Measurements from ENCODE around the gene WHRN.

WHRN gene

DNA sequence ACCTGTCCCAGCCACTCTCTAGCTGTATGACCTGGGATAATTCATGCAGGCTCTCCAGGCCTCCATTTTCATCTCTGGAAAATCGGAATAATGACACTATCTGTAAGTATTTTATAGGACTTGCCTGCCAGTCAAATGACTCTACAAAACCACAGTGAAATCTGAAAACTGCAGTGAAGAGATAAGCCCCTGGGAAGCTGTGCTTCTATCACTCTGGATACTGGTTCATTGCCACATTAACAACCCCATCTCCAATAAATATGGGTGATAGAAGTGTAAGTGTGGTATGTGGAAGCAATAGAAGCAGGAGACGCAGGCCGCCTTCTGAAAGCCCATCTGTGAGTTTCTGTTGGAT lies 31.8 kb downstream of the WHRN start:
- TF ChIP-seq, protein P1, sequence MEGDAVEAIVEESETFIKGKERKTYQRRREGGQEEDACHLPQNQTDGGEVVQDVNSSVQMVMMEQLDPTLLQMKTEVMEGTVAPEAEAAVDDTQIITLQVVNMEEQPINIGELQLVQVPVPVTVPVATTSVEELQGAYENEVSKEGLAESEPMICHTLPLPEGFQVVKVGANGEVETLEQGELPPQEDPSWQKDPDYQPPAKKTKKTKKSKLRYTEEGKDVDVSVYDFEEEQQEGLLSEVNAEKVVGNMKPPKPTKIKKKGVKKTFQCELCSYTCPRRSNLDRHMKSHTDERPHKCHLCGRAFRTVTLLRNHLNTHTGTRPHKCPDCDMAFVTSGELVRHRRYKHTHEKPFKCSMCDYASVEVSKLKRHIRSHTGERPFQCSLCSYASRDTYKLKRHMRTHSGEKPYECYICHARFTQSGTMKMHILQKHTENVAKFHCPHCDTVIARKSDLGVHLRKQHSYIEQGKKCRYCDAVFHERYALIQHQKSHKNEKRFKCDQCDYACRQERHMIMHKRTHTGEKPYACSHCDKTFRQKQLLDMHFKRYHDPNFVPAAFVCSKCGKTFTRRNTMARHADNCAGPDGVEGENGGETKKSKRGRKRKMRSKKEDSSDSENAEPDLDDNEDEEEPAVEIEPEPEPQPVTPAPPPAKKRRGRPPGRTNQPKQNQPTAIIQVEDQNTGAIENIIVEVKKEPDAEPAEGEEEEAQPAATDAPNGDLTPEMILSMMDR (IDR thresholded peaks at IDR 0.05; ENCODE audit: control extremely low read depth, extremely low read depth, low read depth, missing control alignments): no peak
- POLR2A ChIA-PET: no interaction called here
- CTCF ChIA-PET: interaction anchor here (0.8 to 3.5 kb wide), 5 partner anchors 11 to 180 kb away, joined by 3 to 12 read pairs (median 4); no protein-coding TSS in a partner anchor
- DNase-seq (ENCODE audit: extremely low spot score): no peak

DNA sequence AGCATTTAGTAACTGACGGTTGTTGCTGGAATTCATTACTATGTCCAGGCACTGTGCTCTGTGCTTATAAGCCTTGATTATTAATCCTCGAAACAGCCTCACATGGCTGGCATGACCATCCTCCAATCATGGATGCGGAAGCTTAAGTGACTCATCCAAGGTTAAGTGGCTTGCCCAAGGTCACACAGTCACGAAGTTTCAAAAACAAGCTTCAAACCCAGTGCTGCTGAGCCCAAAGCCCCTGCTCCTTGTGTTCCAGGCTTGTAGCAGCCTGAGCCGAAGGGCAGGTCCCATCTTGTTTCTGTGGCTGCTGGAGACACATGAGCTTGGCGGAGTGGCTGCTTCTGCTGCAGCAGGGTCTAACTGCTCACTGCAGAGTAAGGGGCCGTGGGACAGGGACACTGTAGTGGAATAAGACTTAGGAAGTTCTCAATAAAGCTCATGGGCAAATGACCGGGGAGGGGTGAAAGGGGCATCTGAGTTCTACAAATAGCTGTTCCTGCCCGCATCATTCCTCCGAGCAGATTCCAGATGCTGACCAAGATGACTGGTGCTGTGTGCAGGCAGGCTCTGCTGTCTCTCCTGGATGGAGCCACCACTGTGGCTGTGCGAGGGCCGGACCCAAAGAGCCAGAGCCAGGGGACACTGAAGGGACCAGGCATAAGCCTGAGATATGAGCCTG lies 32.4 kb downstream of the WHRN start:
- TF ChIP-seq, protein P1 (IDR thresholded peaks at IDR 0.05; ENCODE audit: control extremely low read depth, extremely low read depth, low read depth, missing control alignments): no peak
- ChIA-PET CTCF (interaction anchor here (0.8 to 3.5 kb wide), 5 partner anchors 10 to 180 kb away, joined by 3 to 12 read pairs (median 4); no protein-coding TSS in a partner anchor), POLR2A (no interaction called here)
- no peak for DNase-seq (ENCODE audit: extremely low spot score)

DNA sequence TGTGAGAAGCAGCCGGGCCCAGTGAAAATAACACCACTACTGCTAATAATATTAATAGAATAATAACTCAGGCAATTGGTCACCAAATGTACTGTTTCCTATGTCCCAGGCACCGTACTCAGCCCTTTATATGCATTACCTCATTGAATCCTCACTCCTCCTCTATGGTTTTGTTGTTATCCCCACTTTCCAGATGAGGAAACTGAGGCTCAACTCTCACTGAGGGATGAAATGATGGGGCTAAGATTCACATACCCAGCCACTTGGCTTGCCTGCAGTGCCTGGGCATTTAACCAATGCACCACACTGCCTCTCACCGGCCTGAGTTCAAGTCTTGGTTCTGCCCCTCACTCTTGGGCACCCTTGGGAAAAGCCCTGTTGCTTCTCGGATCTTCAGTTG lies 34.1 kb downstream of the WHRN start:
- TF ChIP-seq, protein P1 (IDR thresholded peaks at IDR 0.05; ENCODE audit: control extremely low read depth, extremely low read depth, low read depth, missing control alignments): no peak
- ChIA-PET POLR2A (no interaction called here), CTCF (no interaction called here)

DNA sequence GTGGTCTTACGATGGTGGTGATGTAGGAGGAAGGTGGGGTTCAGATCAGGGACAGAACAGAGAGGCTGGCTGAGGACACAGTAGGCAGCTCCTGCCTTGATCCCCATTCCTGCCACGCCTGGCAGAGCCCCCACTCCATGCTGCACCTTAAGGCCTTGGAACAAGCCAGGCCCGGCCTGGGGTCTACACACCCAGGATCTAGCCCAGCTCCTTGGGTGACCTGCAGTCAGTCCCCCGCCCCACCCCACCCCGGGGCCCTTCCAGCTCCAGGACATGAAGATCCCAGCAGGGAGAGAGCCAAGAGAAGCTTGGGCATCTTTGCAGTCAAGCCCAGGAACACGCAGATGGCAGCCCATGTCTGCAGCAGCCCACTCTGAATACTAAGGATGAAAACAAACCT lies 34.7 kb downstream of the WHRN start:
- no peak for DNase-seq (ENCODE audit: extremely low spot score)
- TF ChIP-seq, protein P1 (IDR thresholded peaks at IDR 0.05; ENCODE audit: control extremely low read depth, extremely low read depth, low read depth, missing control alignments): no peak
- CTCF ChIA-PET: no interaction called here
- POLR2A ChIA-PET: no interaction called here

More for the DNA sequence above, 34.1 kb downstream of the WHRN start:
- no peak for DNase-seq (ENCODE audit: extremely low spot score)

DNA sequence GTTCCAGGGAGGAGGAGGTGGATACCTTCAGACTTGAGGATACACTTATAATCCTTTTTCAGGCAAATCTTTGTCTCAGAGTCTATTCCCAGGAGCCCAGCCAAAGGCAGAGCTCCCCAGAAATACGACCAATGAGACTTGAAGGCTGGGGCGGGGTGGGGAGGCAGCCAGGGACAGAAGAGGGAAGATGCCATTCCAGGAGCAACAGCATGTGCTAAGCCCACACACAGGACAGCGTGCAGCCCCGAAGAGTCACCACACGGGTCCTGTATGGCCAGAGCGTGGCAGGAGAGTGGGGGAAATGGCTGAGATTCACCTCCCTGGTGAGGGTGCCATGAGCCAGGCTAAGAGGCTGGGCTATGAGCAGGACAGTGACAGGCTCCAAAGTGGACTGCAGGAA lies 35.2 kb downstream of the WHRN start:
- CTCF ChIA-PET: interaction anchor here (1.4 kb wide), 1 partner anchor 183 kb away, joined by 3 read pairs; no protein-coding TSS in a partner anchor
- TF ChIP-seq, protein P1 (IDR thresholded peaks at IDR 0.05; ENCODE audit: control extremely low read depth, extremely low read depth, low read depth, missing control alignments): no peak
- POLR2A ChIA-PET: no interaction called here
- no peak for DNase-seq (ENCODE audit: extremely low spot score)

DNA sequence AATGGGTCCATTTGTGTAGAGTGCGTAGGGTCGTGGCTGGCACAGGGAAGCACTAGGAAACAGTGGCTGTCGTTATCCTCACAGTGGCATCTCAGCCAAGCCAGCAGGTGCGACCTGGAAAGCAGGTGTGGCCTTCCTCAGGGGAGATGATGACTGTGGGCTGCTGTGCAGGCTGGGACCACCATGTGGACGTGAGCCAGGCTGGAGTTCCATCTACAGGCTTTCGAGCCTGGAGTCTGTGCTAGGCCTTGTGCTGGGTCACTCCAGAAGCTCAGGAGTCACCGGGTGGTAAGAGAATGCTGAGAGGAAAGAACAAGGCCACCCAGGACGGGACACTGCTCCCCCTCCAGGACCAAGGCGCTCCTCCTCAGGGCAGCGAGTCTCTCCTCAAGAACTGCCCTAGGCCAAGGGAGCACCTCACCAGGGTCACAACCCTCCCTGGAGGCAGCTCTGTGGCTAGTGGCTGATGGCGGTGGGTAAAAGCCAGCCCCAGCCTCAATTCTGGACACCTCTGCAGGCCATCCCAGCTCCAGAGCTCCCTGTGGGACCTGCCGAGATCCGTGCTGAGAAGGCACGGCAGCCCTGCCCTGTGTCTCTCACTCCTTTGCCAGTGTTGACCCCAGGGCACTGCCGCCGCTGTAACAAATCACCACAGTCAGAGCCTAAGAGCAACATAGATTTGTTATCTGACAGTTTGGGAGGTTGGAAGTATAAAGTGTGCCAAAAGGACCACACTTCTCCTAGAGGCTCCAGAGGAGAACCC lies 36.0 kb downstream of the WHRN start:
- no peak for DNase-seq (ENCODE audit: extremely low spot score)
- POLR2A ChIA-PET: no interaction called here
- CTCF ChIA-PET: interaction anchor here (1.4 kb wide), 1 partner anchor 184 kb away, joined by 3 read pairs; no protein-coding TSS in a partner anchor
- TF ChIP-seq, protein P1 (IDR thresholded peaks at IDR 0.05; ENCODE audit: control extremely low read depth, extremely low read depth, low read depth, missing control alignments): no peak

All from GM10248 (cell line).